Upper lobe of right lung (tissue), 1 donor: ENCODE results near the gene LEAP2. TPM values are rescaled to one million over a fixed set of nuclear protein-coding genes. Genes with fewer than 3 reads are reported as not detected.

ENCODE experiments used
- ATAC-seq: fragments of 200-7000 bp; cut with Tn5 transposase; one replicate; pipeline ENCODE4 v1.9.1; 2020; ENCODE audit warnings: mild to moderate bottlenecking, moderate library complexity
- DNase-seq: peaks from one replicate; pipeline ENCODE4 v3.0.0-alpha.2; 2020
- H3K27ac ChIP-seq: fragments of 200-600 bp; one replicate; pipeline ENCODE4 v1.8.0; 2022
- H3K27me3 ChIP-seq: fragments of 200-600 bp; one replicate; pipeline ENCODE4 v1.8.0; 2022; ENCODE audit warnings: mild to moderate bottlenecking
- H3K36me3 ChIP-seq: fragments of 200-600 bp; one replicate; pipeline ENCODE4 v1.8.0; 2022
- H3K4me1 ChIP-seq: fragments of 200-600 bp; one replicate; pipeline ENCODE4 v1.8.0; 2022
- H3K4me3 ChIP-seq: fragments of 200-600 bp; one replicate; pipeline ENCODE4 v1.8.0; 2022; ENCODE audit warnings: mild to moderate bottlenecking
- H3K9me3 ChIP-seq: fragments of 200-600 bp; one replicate; pipeline ENCODE4 v1.8.0; 2022
- intact Hi-C: fragments of 100-400 bp; cut with DNase I; formaldehyde crosslinking; loops from one replicate; pipeline ENCODE4 v1.11.0; 2022
- total RNA-seq: library from RNA; stranded (reverse); fragmentation: NEBNext Ultra II Directional; extraction: Animal tissue kit (Norgen Biotek cat#: 25700); gene quantifications from one replicate; pipeline ENCODE4 v1.2.1, GENCODE V29; 2021
- TF ChIP-seq, protein P1 (sequence below): fragments of 200-600 bp; IDR thresholded peaks from one replicate; pipeline ENCODE4 v1.8.0; 2022; ENCODE audit warnings: antibody characterized with exemption
- donor health status: DM: no; HTN: yes; CAD: no; lungs with severe emphysema.

The LEAP2 gene
- total RNA-seq, 1 donor from 2014 or later, result 0.69 TPM

GRCh38 chr5:132907161-132907560 is 33.7 kb downstream of the LEAP2 start:
- no peak for ATAC-seq
- Histone ChIP-seq H3K36me3 (peaks cover 32% of the 10 kb centered on the region), H3K4me1 (no peaks in the 10 kb centered on the region), H3K9me3 (no peaks in the 10 kb centered on the region), H3K4me3 (no peak overlapping the region), H3K27ac (no peak overlapping the region), H3K27me3 (no peaks in the 10 kb centered on the region)
- intact Hi-C loops, result no loop called here
- DNase-seq, result no peak
- TF ChIP-seq, protein P1, sequence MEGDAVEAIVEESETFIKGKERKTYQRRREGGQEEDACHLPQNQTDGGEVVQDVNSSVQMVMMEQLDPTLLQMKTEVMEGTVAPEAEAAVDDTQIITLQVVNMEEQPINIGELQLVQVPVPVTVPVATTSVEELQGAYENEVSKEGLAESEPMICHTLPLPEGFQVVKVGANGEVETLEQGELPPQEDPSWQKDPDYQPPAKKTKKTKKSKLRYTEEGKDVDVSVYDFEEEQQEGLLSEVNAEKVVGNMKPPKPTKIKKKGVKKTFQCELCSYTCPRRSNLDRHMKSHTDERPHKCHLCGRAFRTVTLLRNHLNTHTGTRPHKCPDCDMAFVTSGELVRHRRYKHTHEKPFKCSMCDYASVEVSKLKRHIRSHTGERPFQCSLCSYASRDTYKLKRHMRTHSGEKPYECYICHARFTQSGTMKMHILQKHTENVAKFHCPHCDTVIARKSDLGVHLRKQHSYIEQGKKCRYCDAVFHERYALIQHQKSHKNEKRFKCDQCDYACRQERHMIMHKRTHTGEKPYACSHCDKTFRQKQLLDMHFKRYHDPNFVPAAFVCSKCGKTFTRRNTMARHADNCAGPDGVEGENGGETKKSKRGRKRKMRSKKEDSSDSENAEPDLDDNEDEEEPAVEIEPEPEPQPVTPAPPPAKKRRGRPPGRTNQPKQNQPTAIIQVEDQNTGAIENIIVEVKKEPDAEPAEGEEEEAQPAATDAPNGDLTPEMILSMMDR, result no peak

GRCh38 chr5:132909702-132910101 is 36.2 kb downstream of the LEAP2 start:
- H3K4me3 ChIP-seq, result no peak overlapping the region
- peaks cover 30% of the 10 kb centered on the region for H3K36me3 ChIP-seq
- TF ChIP-seq, protein P1, result no peak
- no peaks in the 10 kb centered on the region for H3K27me3 ChIP-seq
- no peak overlapping the region for H3K27ac ChIP-seq
- DNase-seq, result no peak
- intact Hi-C loops, result no loop called here
- H3K4me1 ChIP-seq, result no peaks in the 10 kb centered on the region
- no peak for ATAC-seq
- H3K9me3 ChIP-seq, result no peaks in the 10 kb centered on the region

DNA sequence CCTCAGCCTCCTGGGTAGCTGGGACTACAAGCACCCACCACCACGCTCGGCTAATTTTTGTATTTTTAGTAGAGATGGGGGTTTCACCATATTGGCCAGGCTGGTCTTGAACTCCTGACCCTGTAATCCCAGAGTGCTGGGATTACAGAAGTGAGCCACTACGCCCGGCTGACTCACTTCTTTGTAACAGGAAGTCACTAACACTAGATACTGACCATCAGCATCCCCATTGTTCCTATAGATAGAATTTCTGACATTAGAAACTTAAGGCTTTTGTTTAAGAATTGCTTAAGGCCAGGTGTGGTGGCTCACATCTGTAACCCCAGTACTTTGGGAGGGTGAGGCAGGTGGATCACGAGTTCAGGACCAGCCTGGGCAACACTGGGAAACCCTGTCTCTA is 42.2 kb downstream of the LEAP2 start:
- Histone ChIP-seq H3K9me3 (no peaks in the 10 kb centered on the region), H3K4me1 (no peaks in the 10 kb centered on the region), H3K27ac (no peak overlapping the region), H3K27me3 (no peaks in the 10 kb centered on the region), H3K36me3 (peaks cover 60% of the 10 kb centered on the region), H3K4me3 (no peak overlapping the region)
- DNase-seq (no peak), ATAC-seq (no peak)
- TF ChIP-seq, protein P1, result no peak
- intact Hi-C loops, result no loop called here

DNA sequence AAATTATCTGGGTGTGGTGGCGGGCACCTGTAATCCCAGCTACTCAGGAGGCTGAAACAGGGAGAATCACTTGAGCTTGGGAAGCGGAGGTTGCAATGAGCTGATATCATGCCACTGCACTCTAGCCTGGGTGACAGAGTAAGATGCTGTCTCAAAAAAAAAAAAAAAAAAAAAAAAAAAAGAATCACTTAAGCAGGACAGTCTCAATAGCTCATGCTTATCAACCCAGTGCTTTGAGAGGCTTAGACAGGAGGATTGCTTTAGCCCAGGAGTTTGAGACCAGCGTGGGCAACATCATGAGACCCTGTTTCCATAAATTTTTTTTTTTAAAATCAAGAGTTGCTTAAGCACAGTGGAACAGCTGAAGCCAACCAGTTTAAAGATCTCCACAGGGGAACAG is 42.6 kb downstream of the LEAP2 start:
- no peak overlapping the region for H3K27ac ChIP-seq
- intact Hi-C loops, result no loop called here
- no peaks in the 10 kb centered on the region for H3K4me1 ChIP-seq
- ATAC-seq (no peak), DNase-seq (no peak)
- peaks cover 64% of the 10 kb centered on the region for H3K36me3 ChIP-seq
- no peaks in the 10 kb centered on the region for H3K27me3 ChIP-seq
- TF ChIP-seq, protein P1, result no peak
- H3K4me3 ChIP-seq, result no peak overlapping the region
- H3K9me3 ChIP-seq, result no peaks in the 10 kb centered on the region

Other genes with a start within 250 kb of the LEAP2 start
- gene IL13, start 215.5 kb upstream of the LEAP2 start, total RNA-seq, result not detected
- not detected for gene IL4, start 199.7 kb upstream of the LEAP2 start, total RNA-seq
- gene KIF3A, start 136.1 kb upstream of the LEAP2 start, total RNA-seq, result 10.5 TPM
- gene CCNI2, start 126.2 kb upstream of the LEAP2 start, total RNA-seq, result 0.55 TPM
- 42.6 TPM for gene SEPTIN8, start 96.4 kb upstream of the LEAP2 start, total RNA-seq
- not detected for gene SOWAHA, start 60.4 kb upstream of the LEAP2 start, total RNA-seq
- gene SHROOM1, start 43.0 kb upstream of the LEAP2 start, total RNA-seq, result 24.2 TPM
- gene GDF9, start 7.2 kb upstream of the LEAP2 start, total RNA-seq, result 0.46 TPM
- 256 TPM for gene UQCRQ, start 7.0 kb upstream of the LEAP2 start, total RNA-seq
- 76.9 TPM for gene AFF4, start 90.0 kb downstream of the LEAP2 start, total RNA-seq
- 17.0 TPM for gene ZCCHC10, start 152.9 kb downstream of the LEAP2 start, total RNA-seq
- 64.1 TPM for gene HSPA4, start 178.3 kb downstream of the LEAP2 start, total RNA-seq